Calu3 (cell line): Measurements from ENCODE around the gene PTPRA. TPM values are rescaled to one million over a fixed set of nuclear protein-coding genes. Genes with fewer than 3 reads are reported as not detected.

Experiments
- BruUV-seq: library from RNA; stranded (reverse); fragments of 400-500 nt; replicated peaks from 2 replicates; lab custom pipeline; 2021; lab: Mats Ljungman, UMichigan
- CTCF ChIA-PET: fragments of 300-600 bp; sonication (Branson Sonifier 250); formaldehyde crosslinking; loops from one replicate; lab custom pipeline; 2022; ENCODE audit warnings: antibody characterized with exemption; lab: Charles Lee
- DNase-seq: peaks from one replicate; pipeline ENCODE4 v3.0.0; 2022
- H3K27ac Mint-ChIP-seq: one replicate; pipeline ENCODE4 v1.8.0; 2022; ENCODE audit warnings: mixed read lengths; ENCODE audit not compliant: unreplicated experiment
- H3K27me3 Mint-ChIP-seq: one replicate; pipeline ENCODE4 v1.8.0; 2022; ENCODE audit warnings: mixed read lengths; ENCODE audit not compliant: unreplicated experiment
- H3K36me3 Mint-ChIP-seq: one replicate; pipeline ENCODE4 v1.8.0; 2022; ENCODE audit warnings: mild to moderate bottlenecking, moderate library complexity, mixed read lengths; ENCODE audit not compliant: insufficient read depth, unreplicated experiment
- H3K4me1 Mint-ChIP-seq: one replicate; pipeline ENCODE4 v1.8.0; 2022; ENCODE audit warnings: mild to moderate bottlenecking, low read depth, mixed read lengths; ENCODE audit not compliant: unreplicated experiment
- H3K4me3 Mint-ChIP-seq: one replicate; pipeline ENCODE4 v1.8.0; 2022; ENCODE audit warnings: mild to moderate bottlenecking, low read depth, moderate library complexity, mixed read lengths; ENCODE audit not compliant: unreplicated experiment
- H3K9me3 Mint-ChIP-seq: one replicate; pipeline ENCODE4 v1.8.0; 2022; ENCODE audit warnings: low read depth, mixed read lengths; ENCODE audit not compliant: unreplicated experiment
- CTCF ChIP-seq: fragments of 200-600 bp; IDR thresholded peaks from one replicate; pipeline ENCODE4 v1.8.0; 2022; ENCODE audit warnings: antibody characterized with exemption; ENCODE audit not compliant: unreplicated experiment
- intact Hi-C: fragments of 100-400 bp; cut with micrococcal nuclease; formaldehyde crosslinking; loops from one replicate; pipeline ENCODE4 v1.10.0; 2022; ENCODE audit not compliant: unreplicated experiment
- total RNA-seq: library from RNA; stranded (reverse); gene quantifications from 2 replicates; pipeline ENCODE4 v1.2.3, GENCODE V29; 2022

The PTPRA gene
- total RNA-seq, 1 experiment from 2014 or later = 30.2 TPM

GRCh38 chr20:2875690-2876203, 2.5 kb downstream of the PTPRA start:
- peaks cover 23% of the 10 kb centered on the region for H3K36me3 Mint-ChIP-seq
- DNase-seq = no peak
- H3K27ac Mint-ChIP-seq = no peak overlapping the region
- H3K4me1 Mint-ChIP-seq = peaks cover 24% of the 10 kb centered on the region
- no peaks in the 10 kb centered on the region for H3K9me3 Mint-ChIP-seq
- H3K27me3 Mint-ChIP-seq = no peaks in the 10 kb centered on the region
- intact Hi-C loops = no loop called here
- CTCF ChIA-PET = no interaction called here
- H3K4me3 Mint-ChIP-seq = no peak overlapping the region
- no TSS peak for BruUV-seq
- no peak for TF ChIP-seq CTCF

GRCh38 chr20:2878515-2878914, 5.2 kb downstream of the PTPRA start:
- intact Hi-C loops = no loop called here
- Mint-ChIP-seq H3K4me3 (no peak overlapping the region), H3K27ac (no peak overlapping the region), H3K36me3 (peaks cover 11% of the 10 kb centered on the region), H3K4me1 (peaks cover 18% of the 10 kb centered on the region), H3K27me3 (no peaks in the 10 kb centered on the region), H3K9me3 (no peaks in the 10 kb centered on the region)
- no peak for TF ChIP-seq CTCF
- CTCF ChIA-PET = no interaction called here
- no TSS peak for BruUV-seq
- no peak for DNase-seq

GRCh38 chr20:2879146-2879545, 5.9 kb downstream of the PTPRA start:
- CTCF ChIA-PET = no interaction called here
- Mint-ChIP-seq H3K4me1 (peaks cover 24% of the 10 kb centered on the region), H3K9me3 (no peaks in the 10 kb centered on the region), H3K27me3 (no peaks in the 10 kb centered on the region), H3K4me3 (no peak overlapping the region), H3K36me3 (peaks cover 5% of the 10 kb centered on the region), H3K27ac (no peak overlapping the region)
- DNase-seq = no peak
- no TSS peak for BruUV-seq
- no peak for TF ChIP-seq CTCF
- intact Hi-C loops = no loop called here

- TF ChIP-seq CTCF = no peak
- peaks cover 12% of the 10 kb centered on the region for H3K4me1 Mint-ChIP-seq
- CTCF ChIA-PET = no interaction called here
- intact Hi-C loops = no loop called here
- no peak overlapping the region for H3K27ac Mint-ChIP-seq
- no peak for DNase-seq
- H3K9me3 Mint-ChIP-seq = no peaks in the 10 kb centered on the region
- H3K27me3 Mint-ChIP-seq = no peaks in the 10 kb centered on the region
- H3K4me3 Mint-ChIP-seq = no peak overlapping the region
- BruUV-seq = no TSS peak
- H3K36me3 Mint-ChIP-seq = no peaks in the 10 kb centered on the region
Observed at GRCh38 chr20:2880650-2881049, 7.4 kb downstream of the PTPRA start.
